Liver (tissue), 9 donors: Measurements from ENCODE around the gene EEFSEC. TPM values are rescaled to one million over a fixed set of nuclear protein-coding genes. Genes with fewer than 3 reads are reported as not detected.

ENCODE experiments used
- DNase-seq: peaks from one replicate; pipeline ENCODE4 v3.0.0-alpha.2; 2017; ENCODE audit warnings: low spot score
- H3K27ac ChIP-seq, 2 donors: one replicate each; pipeline ENCODE4 v1.7.0; 2013; ENCODE audit warnings: inconsistent platforms in 2 of 2, low read length in 2 of 2, control low read depth in 1 of 2, low read depth in 1 of 2, mild to moderate bottlenecking in 1 of 2
- H3K27me3 ChIP-seq, 4 donors: one replicate each; pipeline versions ENCODE4 v1.6.1 to v1.7.0; 2013; ENCODE audit warnings: low read length in 3 of 4, inconsistent platforms in 1 of 4, mild to moderate bottlenecking in 1 of 4, moderate library complexity in 1 of 4; ENCODE audit not compliant: control insufficient read depth in 4 of 4, insufficient read depth in 4 of 4
- H3K36me3 ChIP-seq, 4 donors: one replicate each; pipeline versions ENCODE4 v1.6.1 to v1.7.0; 2013; ENCODE audit warnings: low read length in 3 of 4, mild to moderate bottlenecking in 3 of 4, low read depth in 1 of 4, moderate library complexity in 1 of 4; ENCODE audit not compliant: control insufficient read depth in 4 of 4, insufficient read depth in 3 of 4
- H3K4me1 ChIP-seq, 4 donors: one replicate each; pipeline versions ENCODE4 v1.6.1 to v1.7.0; 2013; ENCODE audit warnings: low read length in 3 of 4, mild to moderate bottlenecking in 3 of 4, moderate library complexity in 1 of 4; ENCODE audit not compliant: control insufficient read depth in 4 of 4, insufficient read depth in 4 of 4
- H3K4me3 ChIP-seq, 3 donors: one replicate each; pipeline versions ENCODE4 v1.6.1 to v1.7.0; 2013; ENCODE audit warnings: low read length in 3 of 3, control low read depth in 1 of 3, low read depth in 1 of 3, mild to moderate bottlenecking in 1 of 3
- H3K9ac ChIP-seq, 2 donors: one replicate each; pipeline ENCODE4 v1.7.0; 2013; ENCODE audit warnings: low read length in 2 of 2, mild to moderate bottlenecking in 2 of 2, moderate library complexity in 2 of 2, control low read depth in 1 of 2, low read depth in 1 of 2
- H3K9me3 ChIP-seq, 4 donors: one replicate each; pipeline versions ENCODE4 v1.6.1 to v1.7.0; 2013; ENCODE audit warnings: low read length in 3 of 4; ENCODE audit not compliant: control insufficient read depth in 4 of 4
- EGR1 ChIP-seq, 2 donors: IDR thresholded peaks; 2 replicates each; pipeline ENCODE4 v1.6.1; 2016 to 2018; ENCODE audit warnings: antibody characterized with exemption in 2 of 2, low read depth in 2 of 2
- FOXA1 ChIP-seq: IDR thresholded peaks from 2 replicates; pipeline ENCODE4 v1.6.1; 2016; ENCODE audit warnings: antibody characterized with exemption
- FOXA2 ChIP-seq: IDR thresholded peaks from 2 replicates; pipeline ENCODE4 v1.6.1; 2016; ENCODE audit warnings: antibody characterized with exemption
- GABPA ChIP-seq, 2 donors: IDR thresholded peaks in 1 of 2; conservative IDR thresholded peaks in 1 of 2; 2 replicates each; pipeline ENCODE4 v1.6.1; 2016; ENCODE audit warnings: antibody characterized with exemption in 2 of 2, mild to moderate bottlenecking in 1 of 2, moderate library complexity in 1 of 2
- HNF4G ChIP-seq: IDR thresholded peaks from 2 replicates; pipeline ENCODE4 v1.6.1; 2016; ENCODE audit warnings: antibody characterized with exemption
- JUND ChIP-seq, 2 donors: IDR thresholded peaks; 2 replicates each; pipeline ENCODE4 v1.6.1; 2016; ENCODE audit warnings: antibody characterized with exemption in 2 of 2
- NR2F2 ChIP-seq: IDR thresholded peaks from 2 replicates; pipeline ENCODE4 v1.6.1; 2016; ENCODE audit warnings: antibody characterized with exemption
- SP1 ChIP-seq: IDR thresholded peaks from 2 replicates; pipeline ENCODE4 v1.6.1; 2018; ENCODE audit warnings: antibody characterized with exemption, mild to moderate bottlenecking
- TAF1 ChIP-seq: conservative IDR thresholded peaks from 2 replicates; pipeline ENCODE4 v1.6.1; 2016; ENCODE audit warnings: antibody characterized with exemption, mild to moderate bottlenecking
- YY1 ChIP-seq: IDR thresholded peaks from 2 replicates; pipeline ENCODE4 v1.6.1; 2016; ENCODE audit warnings: antibody characterized with exemption, mild to moderate bottlenecking
- WGBS: extraction: QIAGEN DNeasy Blood & Tissue Kit; methylation state at CpG from one replicate; pipeline ENCODE4 v1.1.7; 2013; 5-methylcytosine and 5-hydroxymethylcytosine counted together
- polyA plus RNA-seq, 2 donors: library from polyadenylated mRNA; stranded (reverse) in 1 of 2; unstranded in 1 of 2; fragments of 200-250 nt in 1 of 2; fragments of >200 nt in 1 of 2; fragmentation: Nextera tagmentation in 1 of 2; extraction: Ambion mirVana in 1 of 2; gene quantifications; one replicate each; pipeline versions ENCODE4 v1.2.1 to v1.2.3, GENCODE V29; 2013 to 2015
- total RNA-seq, 2 donors: library from RNA; depleted of rRNA; stranded (reverse); fragments of >200 nt; gene quantifications; one replicate each; pipeline ENCODE4 v1.2.3, GENCODE V29; 2014
- TF ChIP-seq, protein P1 (sequence below): IDR thresholded peaks from 2 replicates; pipeline ENCODE4 v1.6.1; 2016; ENCODE audit warnings: antibody characterized with exemption, mild to moderate bottlenecking
- TF ChIP-seq, protein P2 (sequence below): IDR thresholded peaks from 2 replicates; pipeline ENCODE4 v1.6.1; 2016; ENCODE audit warnings: antibody characterized with exemption
- TF ChIP-seq, protein P3 (sequence below): IDR thresholded peaks from 2 replicates; pipeline ENCODE4 v1.6.1; 2016; ENCODE audit warnings: antibody characterized with exemption
- TF ChIP-seq, protein P4 (sequence below): fragments of 150-350 bp; IDR thresholded peaks from 2 replicates; pipeline ENCODE4 v1.5.1; 2017; ENCODE audit warnings: improper control_type of control experiment, low read depth, low read length; ENCODE audit not compliant: missing input control
- TF ChIP-seq, protein P5 (sequence below): IDR thresholded peaks from 2 replicates; pipeline ENCODE4 v1.6.1; 2016; ENCODE audit warnings: antibody characterized with exemption
- donor health status: healthy.
- donor health status: healthy.
- donor health status: healthy.
- donor health status: healthy.
- donor health status: healthy.

The EEFSEC gene
- total and polyA plus RNA-seq, 4 donors, result 8.4 to 13.1 (median 10.7) TPM

DNA sequence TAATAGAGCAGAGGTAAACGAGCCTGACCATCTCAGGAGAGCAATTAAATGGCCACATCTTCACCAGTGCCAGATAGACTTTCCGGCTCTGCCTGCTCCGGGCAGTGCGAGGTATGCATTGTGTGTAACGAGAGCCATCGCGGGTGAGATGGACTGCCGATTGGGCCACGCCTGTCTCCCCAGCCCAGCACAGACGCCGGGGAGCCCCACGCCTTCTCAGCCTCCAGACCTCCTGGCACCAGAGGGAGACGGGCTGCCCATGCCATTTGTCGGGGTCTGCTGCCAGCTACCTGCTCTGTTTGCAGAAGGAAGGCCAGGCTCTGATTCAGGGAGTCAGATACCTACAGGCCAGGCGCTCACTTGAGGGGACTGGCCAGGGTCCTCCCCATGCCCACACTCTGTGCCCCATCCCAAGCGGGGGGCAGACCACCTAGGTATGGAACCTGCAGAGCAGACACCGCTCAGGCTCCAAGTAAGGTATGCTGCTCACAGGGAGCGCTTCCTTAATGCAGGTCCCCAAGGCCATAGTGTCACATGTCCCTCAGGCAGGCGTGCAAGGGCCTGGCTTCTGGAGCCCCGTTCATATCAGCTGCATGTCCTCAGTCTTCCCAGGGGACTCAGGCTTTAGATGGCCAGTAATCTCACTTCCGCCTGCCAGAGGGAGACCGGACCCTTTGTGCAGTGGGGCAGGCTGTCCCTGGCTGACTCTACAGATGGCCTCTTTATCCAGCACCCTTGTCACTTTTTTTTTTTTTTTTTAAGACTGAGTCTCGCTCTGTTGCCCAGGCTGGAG, 251.2 kb downstream of the EEFSEC start:
- TF ChIP-seq, protein P1, sequence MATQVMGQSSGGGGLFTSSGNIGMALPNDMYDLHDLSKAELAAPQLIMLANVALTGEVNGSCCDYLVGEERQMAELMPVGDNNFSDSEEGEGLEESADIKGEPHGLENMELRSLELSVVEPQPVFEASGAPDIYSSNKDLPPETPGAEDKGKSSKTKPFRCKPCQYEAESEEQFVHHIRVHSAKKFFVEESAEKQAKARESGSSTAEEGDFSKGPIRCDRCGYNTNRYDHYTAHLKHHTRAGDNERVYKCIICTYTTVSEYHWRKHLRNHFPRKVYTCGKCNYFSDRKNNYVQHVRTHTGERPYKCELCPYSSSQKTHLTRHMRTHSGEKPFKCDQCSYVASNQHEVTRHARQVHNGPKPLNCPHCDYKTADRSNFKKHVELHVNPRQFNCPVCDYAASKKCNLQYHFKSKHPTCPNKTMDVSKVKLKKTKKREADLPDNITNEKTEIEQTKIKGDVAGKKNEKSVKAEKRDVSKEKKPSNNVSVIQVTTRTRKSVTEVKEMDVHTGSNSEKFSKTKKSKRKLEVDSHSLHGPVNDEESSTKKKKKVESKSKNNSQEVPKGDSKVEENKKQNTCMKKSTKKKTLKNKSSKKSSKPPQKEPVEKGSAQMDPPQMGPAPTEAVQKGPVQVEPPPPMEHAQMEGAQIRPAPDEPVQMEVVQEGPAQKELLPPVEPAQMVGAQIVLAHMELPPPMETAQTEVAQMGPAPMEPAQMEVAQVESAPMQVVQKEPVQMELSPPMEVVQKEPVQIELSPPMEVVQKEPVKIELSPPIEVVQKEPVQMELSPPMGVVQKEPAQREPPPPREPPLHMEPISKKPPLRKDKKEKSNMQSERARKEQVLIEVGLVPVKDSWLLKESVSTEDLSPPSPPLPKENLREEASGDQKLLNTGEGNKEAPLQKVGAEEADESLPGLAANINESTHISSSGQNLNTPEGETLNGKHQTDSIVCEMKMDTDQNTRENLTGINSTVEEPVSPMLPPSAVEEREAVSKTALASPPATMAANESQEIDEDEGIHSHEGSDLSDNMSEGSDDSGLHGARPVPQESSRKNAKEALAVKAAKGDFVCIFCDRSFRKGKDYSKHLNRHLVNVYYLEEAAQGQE, result no peak
- TF ChIP-seq, protein P2, sequence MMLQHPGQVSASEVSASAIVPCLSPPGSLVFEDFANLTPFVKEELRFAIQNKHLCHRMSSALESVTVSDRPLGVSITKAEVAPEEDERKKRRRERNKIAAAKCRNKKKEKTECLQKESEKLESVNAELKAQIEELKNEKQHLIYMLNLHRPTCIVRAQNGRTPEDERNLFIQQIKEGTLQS, result no peak
- TF ChIP-seq TAF1 (no peak), NR2F2 (no peak), JUND (IDR thresholded peaks at IDR 0.05) (no peak), FOXA1 (no peak), EGR1 (IDR thresholded peaks at IDR 0.05; ENCODE audit: low read depth in 2 of 2) (no peak), HNF4G (no peak), YY1 (no peak), SP1 (no peak), FOXA2 (no peak), GABPA (IDR thresholded peaks at IDR 0.05 in 1 of 2, conservative IDR thresholded peaks at IDR 0.05 in 1 of 2) (no peak)
- TF ChIP-seq, protein P3, sequence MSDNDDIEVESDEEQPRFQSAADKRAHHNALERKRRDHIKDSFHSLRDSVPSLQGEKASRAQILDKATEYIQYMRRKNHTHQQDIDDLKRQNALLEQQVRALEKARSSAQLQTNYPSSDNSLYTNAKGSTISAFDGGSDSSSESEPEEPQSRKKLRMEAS, result no peak
- TF ChIP-seq, protein P4, sequence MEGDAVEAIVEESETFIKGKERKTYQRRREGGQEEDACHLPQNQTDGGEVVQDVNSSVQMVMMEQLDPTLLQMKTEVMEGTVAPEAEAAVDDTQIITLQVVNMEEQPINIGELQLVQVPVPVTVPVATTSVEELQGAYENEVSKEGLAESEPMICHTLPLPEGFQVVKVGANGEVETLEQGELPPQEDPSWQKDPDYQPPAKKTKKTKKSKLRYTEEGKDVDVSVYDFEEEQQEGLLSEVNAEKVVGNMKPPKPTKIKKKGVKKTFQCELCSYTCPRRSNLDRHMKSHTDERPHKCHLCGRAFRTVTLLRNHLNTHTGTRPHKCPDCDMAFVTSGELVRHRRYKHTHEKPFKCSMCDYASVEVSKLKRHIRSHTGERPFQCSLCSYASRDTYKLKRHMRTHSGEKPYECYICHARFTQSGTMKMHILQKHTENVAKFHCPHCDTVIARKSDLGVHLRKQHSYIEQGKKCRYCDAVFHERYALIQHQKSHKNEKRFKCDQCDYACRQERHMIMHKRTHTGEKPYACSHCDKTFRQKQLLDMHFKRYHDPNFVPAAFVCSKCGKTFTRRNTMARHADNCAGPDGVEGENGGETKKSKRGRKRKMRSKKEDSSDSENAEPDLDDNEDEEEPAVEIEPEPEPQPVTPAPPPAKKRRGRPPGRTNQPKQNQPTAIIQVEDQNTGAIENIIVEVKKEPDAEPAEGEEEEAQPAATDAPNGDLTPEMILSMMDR, result no peak
- TF ChIP-seq, protein P5, sequence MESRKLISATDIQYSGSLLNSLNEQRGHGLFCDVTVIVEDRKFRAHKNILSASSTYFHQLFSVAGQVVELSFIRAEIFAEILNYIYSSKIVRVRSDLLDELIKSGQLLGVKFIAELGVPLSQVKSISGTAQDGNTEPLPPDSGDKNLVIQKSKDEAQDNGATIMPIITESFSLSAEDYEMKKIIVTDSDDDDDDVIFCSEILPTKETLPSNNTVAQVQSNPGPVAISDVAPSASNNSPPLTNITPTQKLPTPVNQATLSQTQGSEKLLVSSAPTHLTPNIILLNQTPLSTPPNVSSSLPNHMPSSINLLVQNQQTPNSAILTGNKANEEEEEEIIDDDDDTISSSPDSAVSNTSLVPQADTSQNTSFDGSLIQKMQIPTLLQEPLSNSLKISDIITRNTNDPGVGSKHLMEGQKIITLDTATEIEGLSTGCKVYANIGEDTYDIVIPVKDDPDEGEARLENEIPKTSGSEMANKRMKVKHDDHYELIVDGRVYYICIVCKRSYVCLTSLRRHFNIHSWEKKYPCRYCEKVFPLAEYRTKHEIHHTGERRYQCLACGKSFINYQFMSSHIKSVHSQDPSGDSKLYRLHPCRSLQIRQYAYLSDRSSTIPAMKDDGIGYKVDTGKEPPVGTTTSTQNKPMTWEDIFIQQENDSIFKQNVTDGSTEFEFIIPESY, result no peak
- Histone ChIP-seq H3K9me3 (no peaks in the 10 kb centered on the region), H3K4me1 (no peaks in the 10 kb centered on the region), H3K27me3 (no peaks in the 10 kb centered on the region), H3K4me3 (no peak overlapping the region), H3K9ac (no peak overlapping the region), H3K27ac (no peak overlapping the region), H3K36me3 (no peaks in the 10 kb centered on the region)
- DNase-seq, result no peak
- WGBS, result 93% methylated on average over 23 of the region's 23 CpGs
